KMS-11 (cell line): ENCODE measurements around the gene SINHCAF.

ENCODE experiments used
- H2AFZ ChIP-seq: fragments of 200-600 bp; sonication (generic); 2 replicates; pipeline ENCODE4 v1.6.1; 2016; ENCODE audit warnings: antibody characterized with exemption, mixed run types, low read depth
- H3K27ac ChIP-seq: fragments of 200-600 bp; sonication (generic); 2 replicates; pipeline ENCODE4 v1.6.1; 2016; ENCODE audit warnings: mild to moderate bottlenecking, mixed run types
- H3K27me3 ChIP-seq: fragments of 200-600 bp; sonication (generic); 2 replicates; pipeline ENCODE4 v1.6.1; 2017; ENCODE audit warnings: mild to moderate bottlenecking, low read depth, mixed run types, moderate library complexity; ENCODE audit not compliant: insufficient read depth
- H3K36me3 ChIP-seq: fragments of 200-600 bp; sonication (generic); 2 replicates; pipeline ENCODE4 v1.6.1; 2017; ENCODE audit warnings: mild to moderate bottlenecking, mixed run types; ENCODE audit not compliant: insufficient read depth
- H3K4me1 ChIP-seq: fragments of 200-600 bp; sonication (generic); 2 replicates; pipeline ENCODE4 v1.6.1; 2016; ENCODE audit warnings: mild to moderate bottlenecking, low read depth, mixed run types; ENCODE audit not compliant: poor library complexity, severe bottlenecking
- H3K4me2 ChIP-seq: fragments of 200-600 bp; sonication (generic); 2 replicates; pipeline ENCODE4 v1.7.0; 2016; ENCODE audit warnings: mild to moderate bottlenecking, mixed run types
- H3K4me3 ChIP-seq: fragments of 200-600 bp; sonication (generic); IDR thresholded peaks from 2 replicates; pipeline ENCODE4 v1.6.1; 2017; ENCODE audit warnings: low read depth, low read length, mixed read lengths; ENCODE audit not compliant: insufficient read depth
- H3K79me2 ChIP-seq: fragments of 200-600 bp; sonication (generic); 2 replicates; pipeline ENCODE4 v1.6.1; 2016; ENCODE audit warnings: low read depth, mixed run types; ENCODE audit not compliant: insufficient read depth
- H3K9ac ChIP-seq: fragments of 200-600 bp; sonication (generic); 2 replicates; pipeline ENCODE4 v1.6.1; 2016; ENCODE audit warnings: mild to moderate bottlenecking, mixed run types
- H4K20me1 ChIP-seq: fragments of 200-600 bp; sonication (generic); 2 replicates; pipeline ENCODE4 v1.6.1; 2016; ENCODE audit warnings: mild to moderate bottlenecking, mixed run types; ENCODE audit not compliant: insufficient read depth
- TF ChIP-seq, protein P1 (sequence below): fragments of 200-600 bp; sonication (generic); conservative IDR thresholded peaks from 2 replicates; pipeline ENCODE4 v1.6.1; 2017; ENCODE audit warnings: low read depth, mild to moderate bottlenecking, antibody characterized with exemption, low read length, moderate library complexity, mixed read lengths

The SINHCAF gene

GRCh38 chr12:31298515-31298910 is 27.4 kb downstream of the SINHCAF start:
- peaks cover 63% of the 10 kb centered on the region for H3K79me2 ChIP-seq
- no peak overlapping the region for H3K4me3 ChIP-seq
- peaks cover 3% of the 10 kb centered on the region; the same call in 1 of the 2 replicates for H4K20me1 ChIP-seq
- no peak overlapping the region for H3K9ac ChIP-seq
- no peaks in the 10 kb centered on the region for H3K4me1 ChIP-seq
- no peak overlapping the region for H2AFZ ChIP-seq
- no peak overlapping the region for H3K4me2 ChIP-seq
- H3K36me3 ChIP-seq = peaks cover 21% of the 10 kb centered on the region; the same call in 1 of the 2 replicates
- no peaks in the 10 kb centered on the region for H3K27me3 ChIP-seq
- H3K27ac ChIP-seq = no peak overlapping the region
- TF ChIP-seq, protein P1, sequence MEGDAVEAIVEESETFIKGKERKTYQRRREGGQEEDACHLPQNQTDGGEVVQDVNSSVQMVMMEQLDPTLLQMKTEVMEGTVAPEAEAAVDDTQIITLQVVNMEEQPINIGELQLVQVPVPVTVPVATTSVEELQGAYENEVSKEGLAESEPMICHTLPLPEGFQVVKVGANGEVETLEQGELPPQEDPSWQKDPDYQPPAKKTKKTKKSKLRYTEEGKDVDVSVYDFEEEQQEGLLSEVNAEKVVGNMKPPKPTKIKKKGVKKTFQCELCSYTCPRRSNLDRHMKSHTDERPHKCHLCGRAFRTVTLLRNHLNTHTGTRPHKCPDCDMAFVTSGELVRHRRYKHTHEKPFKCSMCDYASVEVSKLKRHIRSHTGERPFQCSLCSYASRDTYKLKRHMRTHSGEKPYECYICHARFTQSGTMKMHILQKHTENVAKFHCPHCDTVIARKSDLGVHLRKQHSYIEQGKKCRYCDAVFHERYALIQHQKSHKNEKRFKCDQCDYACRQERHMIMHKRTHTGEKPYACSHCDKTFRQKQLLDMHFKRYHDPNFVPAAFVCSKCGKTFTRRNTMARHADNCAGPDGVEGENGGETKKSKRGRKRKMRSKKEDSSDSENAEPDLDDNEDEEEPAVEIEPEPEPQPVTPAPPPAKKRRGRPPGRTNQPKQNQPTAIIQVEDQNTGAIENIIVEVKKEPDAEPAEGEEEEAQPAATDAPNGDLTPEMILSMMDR = no peak

DNA sequence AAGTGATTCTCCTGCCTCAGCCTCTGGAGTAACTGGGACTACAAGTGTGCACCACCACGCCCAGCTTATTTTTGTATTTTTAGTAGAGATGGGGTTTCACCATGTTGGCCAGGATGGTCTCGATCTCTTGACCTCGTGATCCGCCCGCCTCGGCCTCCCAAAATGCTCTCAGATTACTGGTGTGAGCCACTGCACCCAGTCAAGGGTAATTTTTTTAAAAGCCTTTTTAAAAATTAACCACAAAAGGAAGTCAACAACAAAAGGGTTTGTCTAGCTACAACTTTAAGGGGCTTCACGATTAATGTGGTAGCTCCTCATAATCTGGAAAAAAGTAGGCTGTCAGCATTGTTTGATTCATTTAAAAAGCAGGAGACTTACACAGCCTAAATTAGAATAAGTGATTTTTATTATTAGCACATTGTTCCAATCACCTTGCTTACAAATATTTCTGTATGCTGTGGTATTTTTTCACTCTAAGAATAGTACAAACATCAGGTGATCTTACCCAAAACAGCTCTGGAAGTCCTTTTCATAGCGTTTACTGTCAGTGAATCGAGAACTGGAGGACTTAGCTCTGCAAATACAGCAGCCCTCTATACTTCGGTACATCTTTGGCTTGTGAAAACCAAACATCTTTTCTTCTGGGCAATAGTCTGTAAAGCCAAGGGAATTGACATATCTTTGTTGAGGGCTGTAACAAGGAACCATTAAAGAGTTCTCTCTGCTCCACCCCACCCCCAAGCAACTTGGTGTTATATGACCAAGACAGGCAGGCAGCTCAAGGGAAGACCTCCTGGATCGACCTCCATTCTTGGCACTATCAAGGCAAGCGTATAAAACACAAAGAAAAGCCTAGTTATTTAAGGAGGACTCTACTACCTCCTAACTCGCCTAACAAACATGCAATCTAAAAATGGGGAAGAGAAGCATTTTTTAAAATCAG is 28.1 kb downstream of the SINHCAF start:
- H3K9ac ChIP-seq = no peak overlapping the region
- peaks cover 57% of the 10 kb centered on the region for H3K79me2 ChIP-seq
- H4K20me1 ChIP-seq = peaks cover 3% of the 10 kb centered on the region; the same call in 1 of the 2 replicates
- peaks cover 21% of the 10 kb centered on the region; the same call in 1 of the 2 replicates for H3K36me3 ChIP-seq
- H3K27ac ChIP-seq = no peak overlapping the region
- H3K4me3 ChIP-seq = no peak overlapping the region
- no peaks in the 10 kb centered on the region for H3K27me3 ChIP-seq
- no peaks in the 10 kb centered on the region for H3K4me1 ChIP-seq
- TF ChIP-seq, protein P1 = no peak
- H3K4me2 ChIP-seq = no peak overlapping the region
- H2AFZ ChIP-seq = no peak overlapping the region

DNA sequence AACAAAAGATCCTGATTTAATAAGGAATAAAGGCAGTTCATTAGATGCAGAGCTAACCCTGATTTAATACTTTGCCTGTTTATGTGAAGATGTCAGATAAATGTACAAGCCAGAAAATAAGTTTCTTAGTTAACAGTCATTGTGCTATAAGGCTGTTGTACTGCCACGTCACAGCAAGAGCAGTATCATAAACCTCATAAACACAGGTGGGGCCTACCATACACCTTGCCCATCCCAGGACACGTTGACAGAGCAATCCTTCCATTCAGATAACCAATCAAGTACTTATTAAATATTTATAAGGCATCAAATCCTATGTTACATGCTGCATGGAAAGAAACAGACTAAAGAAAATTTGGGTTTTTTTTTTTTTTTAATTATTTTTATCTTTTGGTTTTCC is 36.5 kb downstream of the SINHCAF start:
- no peak overlapping the region for H3K4me3 ChIP-seq
- no peaks in the 10 kb centered on the region for H3K4me1 ChIP-seq
- H3K79me2 ChIP-seq = peaks cover 8% of the 10 kb centered on the region; the same call in 1 of the 2 replicates
- H3K36me3 ChIP-seq = peaks cover 8% of the 10 kb centered on the region; the same call in 1 of the 2 replicates
- no peak overlapping the region for H3K9ac ChIP-seq
- TF ChIP-seq, protein P1 = no peak
- H4K20me1 ChIP-seq = no peaks in the 10 kb centered on the region
- H3K27ac ChIP-seq = no peak overlapping the region
- no peak overlapping the region for H2AFZ ChIP-seq
- H3K27me3 ChIP-seq = no peaks in the 10 kb centered on the region
- no peak overlapping the region for H3K4me2 ChIP-seq

- peaks cover 8% of the 10 kb centered on the region; the same call in 1 of the 2 replicates for H3K79me2 ChIP-seq
- no peaks in the 10 kb centered on the region for H3K27me3 ChIP-seq
- no peaks in the 10 kb centered on the region for H3K4me1 ChIP-seq
- no peak overlapping the region for H3K4me2 ChIP-seq
- TF ChIP-seq, protein P1 = no peak
- no peak overlapping the region for H3K4me3 ChIP-seq
- H3K36me3 ChIP-seq = peaks cover 8% of the 10 kb centered on the region; the same call in 1 of the 2 replicates
- no peak overlapping the region for H3K27ac ChIP-seq
- H4K20me1 ChIP-seq = no peaks in the 10 kb centered on the region
- no peak overlapping the region for H3K9ac ChIP-seq
- H2AFZ ChIP-seq = no peak overlapping the region
Observed at GRCh38 chr12:31288381-31288780, 37.6 kb downstream of the SINHCAF start.
